ENCODE results near the gene DEUP1.
"Not testable (repeated sequence)": the region's sequence is repeated elsewhere in the genome, so short reads cannot be mapped to it uniquely, and the experiment has no call there.

DEUP1 gene, protein sequence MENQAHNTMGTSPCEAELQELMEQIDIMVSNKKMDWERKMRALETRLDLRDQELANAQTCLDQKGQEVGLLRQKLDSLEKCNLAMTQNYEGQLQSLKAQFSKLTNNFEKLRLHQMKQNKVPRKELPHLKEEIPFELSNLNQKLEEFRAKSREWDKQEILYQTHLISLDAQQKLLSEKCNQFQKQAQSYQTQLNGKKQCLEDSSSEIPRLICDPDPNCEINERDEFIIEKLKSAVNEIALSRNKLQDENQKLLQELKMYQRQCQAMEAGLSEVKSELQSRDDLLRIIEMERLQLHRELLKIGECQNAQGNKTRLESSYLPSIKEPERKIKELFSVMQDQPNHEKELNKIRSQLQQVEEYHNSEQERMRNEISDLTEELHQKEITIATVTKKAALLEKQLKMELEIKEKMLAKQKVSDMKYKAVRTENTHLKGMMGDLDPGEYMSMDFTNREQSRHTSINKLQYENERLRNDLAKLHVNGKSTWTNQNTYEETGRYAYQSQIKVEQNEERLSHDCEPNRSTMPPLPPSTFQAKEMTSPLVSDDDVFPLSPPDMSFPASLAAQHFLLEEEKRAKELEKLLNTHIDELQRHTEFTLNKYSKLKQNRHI

GRCh38 chr11:93330446-93330984 lies at the start of gene DEUP1:
DEUP1 (plus strand) TSS chr11:93330742; CDS start chr11:93332260, 1,518 bp downstream.
- no peak for DNase-seq (ENCODE audit: low read depth in 2 of 2)

- DNase-seq (ENCODE audit: low read depth in 2 of 2) = no peak
These were observed 45.1 kb upstream of the DEUP1 start for GRCh38 chr11:93285430-93285829.

- no peak for DNase-seq (ENCODE audit: low read depth in 2 of 2)
These were observed 43.1 kb upstream of the DEUP1 start for GRCh38 chr11:93287434-93287833.

DNA sequence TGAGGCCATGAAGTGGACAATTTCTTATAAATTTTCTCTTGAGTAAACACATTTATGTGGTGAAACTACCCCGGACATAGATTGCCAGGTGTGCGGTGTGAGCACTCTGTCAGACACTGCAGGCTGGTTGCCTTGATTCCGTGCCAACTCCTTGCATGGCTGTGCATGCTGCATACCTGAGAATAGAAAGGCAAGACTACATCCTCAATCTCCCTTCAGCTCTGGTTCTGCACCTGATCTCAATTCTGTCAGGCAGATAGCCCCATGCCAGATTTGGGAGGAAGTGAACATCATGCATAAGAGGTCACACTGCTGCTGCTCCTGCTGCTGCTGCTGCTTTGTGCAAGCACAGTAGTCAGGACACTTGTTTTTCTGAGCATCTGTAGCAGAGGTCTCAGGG lies 42.5 kb upstream of the DEUP1 start:
- DNase-seq (ENCODE audit: low read depth in 2 of 2) = no peak

GRCh38 chr11:93288767-93289166 lies 41.8 kb upstream of the DEUP1 start:
- DNase-seq (ENCODE audit: low read depth in 2 of 2) = no peak

DNA sequence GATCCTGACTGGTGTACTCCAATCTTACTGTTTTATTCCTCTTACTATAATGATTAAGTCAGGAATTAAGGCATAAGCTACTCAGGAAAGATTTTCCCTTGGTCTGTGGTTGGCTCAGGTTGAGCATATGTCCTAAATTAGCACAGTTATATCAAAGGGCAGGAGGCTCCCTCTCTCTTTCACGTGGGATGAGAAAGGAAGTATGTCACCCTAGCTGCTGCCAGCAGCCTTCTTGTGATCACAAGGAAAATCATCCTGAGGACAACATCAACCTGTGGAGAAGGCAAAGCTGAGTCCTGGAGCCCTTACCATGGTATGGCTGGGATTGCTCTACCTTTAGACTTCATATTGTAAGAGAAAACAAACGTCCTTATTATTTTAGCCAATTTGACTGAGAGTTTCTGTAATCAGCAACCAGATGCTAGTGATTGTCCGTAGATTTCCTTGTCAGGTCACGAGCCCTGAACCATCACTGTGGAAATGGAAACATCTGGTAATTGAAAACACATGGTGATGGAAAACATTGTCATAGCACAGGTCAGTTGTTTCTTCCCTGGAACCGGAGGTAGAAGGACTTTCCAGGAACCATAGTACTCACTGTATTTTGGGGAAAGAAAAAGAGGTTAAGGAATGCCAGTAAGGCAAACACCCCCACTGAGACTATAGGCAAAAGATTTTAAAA lies 40.6 kb upstream of the DEUP1 start:
- no peak for DNase-seq (ENCODE audit: low read depth in 2 of 2)

DNA sequence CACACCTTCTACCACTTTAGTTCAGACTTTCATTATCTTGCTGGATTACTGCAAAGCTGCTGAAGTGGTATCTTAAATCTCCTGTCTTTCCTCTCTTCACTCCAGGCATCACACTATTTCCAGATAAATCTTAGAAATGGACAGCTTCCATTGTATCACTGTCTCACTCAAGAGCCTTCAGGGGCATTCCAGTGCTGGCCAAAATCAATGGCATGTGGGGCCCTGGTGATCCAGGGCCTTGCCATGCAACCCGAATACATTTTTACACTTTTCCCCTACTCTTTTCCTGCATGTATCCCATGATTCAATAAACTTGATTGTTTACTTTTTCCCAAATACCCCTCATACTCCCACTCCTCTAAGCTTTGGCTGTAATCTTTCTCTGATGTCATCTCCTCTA lies 39.4 kb upstream of the DEUP1 start:
- no peak for DNase-seq (ENCODE audit: low read depth in 2 of 2)

DNA sequence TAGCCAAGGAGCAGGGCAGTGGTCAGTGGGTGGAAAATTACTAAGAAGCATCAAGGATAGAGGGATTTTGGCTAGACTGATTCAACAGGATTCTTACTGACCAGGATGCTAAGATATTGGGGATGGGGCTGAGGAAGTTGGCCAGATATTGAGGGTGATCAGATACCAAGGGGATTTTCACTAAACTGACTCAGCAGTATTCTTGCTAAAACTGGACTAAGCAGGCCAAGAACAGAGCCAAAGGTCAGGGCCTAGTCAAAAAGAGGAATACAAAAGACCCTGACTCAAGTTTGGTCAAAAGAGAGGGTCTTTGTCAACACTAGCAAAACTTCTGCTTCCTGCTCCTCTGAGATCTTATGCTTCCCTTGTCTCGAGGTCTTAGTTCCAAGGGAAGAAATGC lies 38.6 kb upstream of the DEUP1 start:
- DNase-seq (ENCODE audit: low read depth in 2 of 2) = no peak

DNA sequence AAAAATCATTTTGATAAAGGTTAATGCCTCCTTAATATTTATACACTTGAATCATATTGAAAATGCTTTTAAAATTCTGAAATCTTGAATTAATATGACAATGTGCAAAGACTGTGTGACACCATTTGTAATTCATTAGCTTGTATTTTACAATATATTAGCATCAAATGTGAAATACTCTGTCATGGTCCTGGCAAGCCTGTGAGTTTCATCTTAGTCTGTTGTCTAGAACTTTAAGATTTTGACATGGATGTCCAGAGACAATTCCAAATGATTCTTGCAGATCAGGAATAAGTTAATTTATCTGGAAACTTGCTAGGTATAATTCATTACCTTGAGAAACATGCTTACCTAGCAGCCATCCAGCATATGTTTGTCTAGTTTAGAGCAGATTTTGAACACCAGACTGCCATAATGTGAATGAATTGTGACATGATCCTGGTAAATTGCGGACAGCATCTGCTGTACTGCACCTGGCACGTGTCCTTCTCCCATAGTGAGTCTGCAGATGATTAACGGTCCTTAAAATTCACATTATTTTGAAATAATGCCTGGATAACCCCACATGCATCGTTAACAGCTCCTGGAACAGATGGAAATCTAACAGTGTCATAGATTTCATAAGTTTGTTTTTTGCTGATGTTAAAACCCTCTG lies 34.5 kb upstream of the DEUP1 start:
- DNase-seq (ENCODE audit: low read depth in 2 of 2) = no peak

GRCh38 chr11:93303689-93304088 lies 26.9 kb upstream of the DEUP1 start:
- DNase-seq (ENCODE audit: low read depth in 2 of 2) = no peak

DNA sequence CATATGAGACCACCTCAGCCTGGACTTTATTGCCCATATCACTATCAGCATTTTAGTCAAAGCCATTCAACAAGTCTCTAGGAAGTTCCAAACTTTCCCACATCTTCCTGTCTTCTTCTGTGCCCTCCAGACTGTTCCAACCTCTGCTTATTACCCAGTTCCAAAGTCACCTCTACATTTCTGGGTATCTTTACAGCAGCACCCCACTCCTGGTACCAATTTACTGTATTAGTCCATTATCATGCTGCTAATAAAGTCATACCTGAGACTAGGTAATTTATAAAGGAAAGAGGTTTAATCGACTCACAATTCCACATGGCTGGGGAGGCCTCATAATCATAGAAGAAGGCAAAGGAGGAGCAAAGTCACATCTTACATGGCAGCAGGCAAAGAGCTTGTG lies 16.1 kb upstream of the DEUP1 start:
- not testable (repeated sequence) for DNase-seq (ENCODE audit: low read depth in 2 of 2)

DNA sequence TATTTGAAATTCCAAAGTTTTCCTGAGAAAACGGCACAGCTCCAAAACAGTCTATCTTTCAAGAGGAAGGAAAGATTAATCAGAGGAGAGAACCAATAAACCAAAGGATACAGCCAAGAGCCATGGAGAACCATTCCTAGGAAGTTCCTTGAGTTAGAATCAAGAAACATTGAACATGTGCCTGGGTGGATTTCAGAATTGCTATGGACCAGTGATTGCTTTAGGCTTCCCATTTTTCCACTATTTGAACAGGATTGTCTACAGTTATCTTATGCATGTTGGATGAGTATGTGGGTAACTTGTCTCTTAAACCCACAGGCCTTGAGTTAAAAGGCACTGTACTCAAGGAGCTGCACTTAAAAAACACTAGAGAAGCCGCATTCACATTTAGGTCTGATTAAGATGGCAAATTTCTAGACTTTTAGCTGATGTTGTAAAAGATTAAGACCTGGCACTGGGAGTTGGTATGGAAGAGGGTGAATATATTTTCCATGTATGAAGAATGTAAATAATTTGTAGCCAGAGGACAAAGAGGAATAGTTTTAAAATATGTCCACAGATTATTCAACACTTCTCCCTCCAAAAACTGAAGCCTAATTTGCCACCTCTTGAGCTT lies 11.2 kb upstream of the DEUP1 start:
- DNase-seq (ENCODE audit: low read depth in 2 of 2) = no peak

DNA sequence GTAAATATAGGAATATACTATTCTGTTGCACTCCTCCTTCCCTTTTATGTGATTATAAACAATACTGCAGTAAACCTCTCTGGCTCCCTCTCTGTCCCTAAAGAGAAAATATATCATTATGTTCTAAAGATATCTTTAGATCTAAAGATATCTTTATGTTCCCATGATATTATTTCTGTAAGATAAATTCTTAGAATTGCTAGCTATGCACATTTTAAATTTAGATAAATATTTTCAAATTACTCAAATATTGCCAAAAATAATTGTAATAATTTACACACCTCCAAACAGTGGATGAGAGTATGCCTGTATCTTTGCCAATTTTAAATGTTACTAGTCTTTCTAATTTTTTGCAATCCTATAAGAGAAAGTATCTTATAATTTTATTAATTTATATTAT lies 10.3 kb upstream of the DEUP1 start:
- DNase-seq (ENCODE audit: low read depth in 2 of 2) = no peak

- no peak for DNase-seq (ENCODE audit: low read depth in 2 of 2)
These were observed 8.3 kb upstream of the DEUP1 start for GRCh38 chr11:93322207-93322606.

GRCh38 chr11:93323747-93324146 lies 6.8 kb upstream of the DEUP1 start:
- DNase-seq (ENCODE audit: low read depth in 2 of 2) = no peak

- no peak for DNase-seq (ENCODE audit: low read depth in 2 of 2)
These were observed 6.0 kb upstream of the DEUP1 start for GRCh38 chr11:93324500-93324899.

- no peak for DNase-seq (ENCODE audit: low read depth in 2 of 2)
These were observed 3.9 kb upstream of the DEUP1 start for GRCh38 chr11:93326681-93327080.

DNA sequence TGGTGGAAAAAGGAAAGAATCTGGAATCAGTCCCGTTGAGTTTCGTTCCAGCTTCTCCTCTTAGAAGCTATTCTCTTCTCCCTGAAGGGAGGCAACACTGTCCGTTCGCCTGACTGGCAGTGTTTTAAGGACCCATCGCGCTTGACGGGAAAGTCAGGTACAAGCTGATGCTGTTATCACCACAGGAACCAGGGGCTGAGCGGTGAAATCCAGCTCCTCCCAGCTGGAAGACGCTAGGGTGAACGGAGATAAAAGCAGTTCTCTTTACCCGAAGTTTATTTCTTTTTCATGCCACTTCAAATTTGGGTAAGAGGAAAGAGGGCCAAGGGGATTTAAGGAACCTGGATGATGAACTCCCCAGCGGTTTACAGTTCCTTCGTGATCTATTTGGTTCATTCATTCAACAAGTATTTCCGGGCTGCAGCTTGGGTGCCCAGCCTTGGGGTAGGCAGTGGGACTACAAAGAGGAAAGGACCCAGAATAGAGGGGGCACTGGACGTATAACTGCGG lies 551 bp upstream of the DEUP1 start:
- no peak for DNase-seq (ENCODE audit: low read depth in 2 of 2)

GRCh38 chr11:93340223-93340622 lies 9.7 kb downstream of the DEUP1 start:
- DNase-seq (ENCODE audit: low read depth in 2 of 2) = no peak

- DNase-seq (ENCODE audit: low read depth in 2 of 2) = no peak
These were observed 14.4 kb downstream of the DEUP1 start for GRCh38 chr11:93344855-93345333.

GRCh38 chr11:93348930-93349329 lies 18.4 kb downstream of the DEUP1 start:
- no peak for DNase-seq (ENCODE audit: low read depth in 2 of 2)

Data from stimulated activated CD4-positive, alpha-beta T cell treated with anti-CD3 and anti-CD28 coated beads, Interleukin-12 subunit alpha, Interleukin-12 subunit beta, amount 100 ng/mL, for 24 hours (primary cell).